NB4 (cell line): Measurements from ENCODE around the gene FRMPD1.

ENCODE experiments used
- DNase-seq: peaks from one replicate; pipeline ENCODE4 v3.0.0; 2010; ENCODE audit warnings: low read depth
- H3K4me3 ChIP-seq: one replicate; pipeline ENCODE4 v1.5.1; 2011; ENCODE audit warnings: mild to moderate bottlenecking, low read depth, low read length, moderate library complexity
- CTCF ChIP-seq: IDR thresholded peaks from one replicate; pipeline ENCODE4 v1.5.1; 2012; ENCODE audit warnings: low read depth, low read length
- MAX ChIP-seq: IDR thresholded peaks from 2 replicates; pipeline ENCODE4 v1.6.1; 2011; ENCODE audit warnings: low read depth, low read length
- MYC ChIP-seq: IDR thresholded peaks from 2 replicates; pipeline ENCODE4 v1.6.1; 2011; ENCODE audit warnings: low read depth, low read length
- POLR2A ChIP-seq: IDR thresholded peaks from 2 replicates; pipeline ENCODE4 v1.6.1; 2011; ENCODE audit warnings: mild to moderate bottlenecking; ENCODE audit not compliant: insufficient read length; ENCODE audit errors: extremely low read depth

The FRMPD1 gene

GRCh38 chr9:37790096-37790495, 139.3 kb downstream of the FRMPD1 start:
- H3K4me3 ChIP-seq, result no peak overlapping the region
- no peak for TF ChIP-seq POLR2A
- no peak for TF ChIP-seq MAX
- TF ChIP-seq CTCF, result no peak
- TF ChIP-seq MYC, result no peak
- no peak for DNase-seq

GRCh38 chr9:37792122-37792521, 141.4 kb downstream of the FRMPD1 start:
- H3K4me3 ChIP-seq, result no peak overlapping the region
- DNase-seq, result no peak
- TF ChIP-seq MYC (no peak), POLR2A (no peak), CTCF (no peak), MAX (no peak)

- DNase-seq, result no peak
- no peak for TF ChIP-seq MAX
- TF ChIP-seq MYC, result no peak
- no peak for TF ChIP-seq POLR2A
- TF ChIP-seq CTCF, result no peak
- no peak overlapping the region for H3K4me3 ChIP-seq
These were observed 145.5 kb downstream of the FRMPD1 start for GRCh38 chr9:37796232-37796631.
